DOHH2 (cell line): Measurements from ENCODE around the gene ROBO1.

Experiments used
- H3F3A ChIP-seq: fragments of 200-600 bp; sonication (generic), shearing (Covaris generic); 2 replicates; pipeline ENCODE4 v1.6.0; 2016; ENCODE audit warnings: antibody characterized with exemption, mild to moderate bottlenecking; ENCODE audit not compliant: control insufficient read depth, insufficient read depth
- H3K27ac ChIP-seq: fragments of 200-600 bp; sonication (generic); 2 replicates; pipeline ENCODE4 v1.5.1; 2014; ENCODE audit warnings: low read depth, mild to moderate bottlenecking, low read length, moderate library complexity
- H3K27me3 ChIP-seq: fragments of 200-600 bp; sonication (generic); 2 replicates; pipeline ENCODE4 v1.6.1; 2014; ENCODE audit warnings: mild to moderate bottlenecking, low read length, mixed read lengths; ENCODE audit not compliant: control insufficient read depth
- H3K36me3 ChIP-seq: fragments of 200-600 bp; sonication (generic); 2 replicates; pipeline ENCODE4 v1.6.1; 2014; ENCODE audit warnings: mild to moderate bottlenecking, low read length, moderate library complexity, mixed read lengths; ENCODE audit not compliant: control insufficient read depth
- H3K4me1 ChIP-seq: fragments of 200-600 bp; sonication (generic); 2 replicates; pipeline ENCODE4 v1.6.1; 2014; ENCODE audit warnings: mild to moderate bottlenecking, low read length, mixed read lengths; ENCODE audit not compliant: control insufficient read depth
- H3K4me2 ChIP-seq: fragments of 200-600 bp; sonication (generic); 2 replicates; pipeline ENCODE4 v1.6.0; 2014; ENCODE audit warnings: mild to moderate bottlenecking, low read length, moderate library complexity
- H3K4me3 ChIP-seq: fragments of 200-600 bp; sonication (generic); 2 replicates; pipeline ENCODE4 v1.5.1; 2014; ENCODE audit warnings: mild to moderate bottlenecking, low read length, mixed read lengths
- H3K79me2 ChIP-seq: fragments of 200-600 bp; sonication (generic); 2 replicates; pipeline ENCODE4 v1.6.1; 2014; ENCODE audit warnings: mild to moderate bottlenecking, low read length, mixed read lengths; ENCODE audit not compliant: control insufficient read depth
- H3K9me2 ChIP-seq: fragments of 200-600 bp; sonication (generic); replicated peaks from 2 replicates; pipeline ENCODE4 v1.6.1; 2014; ENCODE audit warnings: mild to moderate bottlenecking, low read length, mixed read lengths; ENCODE audit not compliant: control insufficient read depth
- H3K9me3 ChIP-seq: fragments of 200-600 bp; sonication (generic); 2 replicates; pipeline ENCODE4 v1.6.1; 2014; ENCODE audit warnings: antibody characterized with exemption, low read length, mixed read lengths; ENCODE audit not compliant: control insufficient read depth, insufficient read depth
- H4K20me1 ChIP-seq: fragments of 200-600 bp; sonication (generic); 2 replicates; pipeline ENCODE4 v1.6.0; 2014; ENCODE audit warnings: low read depth, mild to moderate bottlenecking, antibody characterized with exemption, low read length, moderate library complexity; ENCODE audit not compliant: control insufficient read depth, insufficient read depth
- EZH2phosphoT487 ChIP-seq: fragments of 200-600 bp; sonication (generic); IDR thresholded peaks from 2 replicates; pipeline ENCODE4 v1.6.1; 2017; ENCODE audit warnings: borderline replicate concordance, mild to moderate bottlenecking, antibody characterized with exemption, low read length, moderate library complexity, mixed read lengths
- TF ChIP-seq, protein P1 (sequence below): fragments of 200-600 bp; sonication (generic); IDR thresholded peaks from one replicate; pipeline ENCODE4 v1.5.1; 2014; ENCODE audit warnings: antibody characterized with exemption, mild to moderate bottlenecking, low read depth, low read length; ENCODE audit not compliant: poor library complexity, severe bottlenecking

The ROBO1 gene

DNA sequence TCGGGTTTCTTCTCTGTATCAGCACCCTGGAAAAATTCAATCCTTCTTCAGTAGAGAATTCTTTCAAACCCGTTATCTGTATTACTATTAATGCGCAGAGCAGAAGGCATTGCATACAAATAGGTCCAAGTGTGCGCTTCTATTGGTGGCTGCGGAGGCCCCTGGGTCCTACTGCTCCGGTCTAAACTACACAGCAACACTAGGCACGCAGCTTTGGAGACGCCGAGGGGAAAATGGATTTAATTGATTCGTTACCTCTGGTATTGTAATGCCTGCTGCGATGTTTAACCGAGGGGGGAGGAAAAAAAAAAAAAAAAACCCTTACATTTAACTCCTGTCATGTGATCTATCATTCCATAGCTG lies at the start of gene ROBO1:
ROBO1 (minus strand) TSS at position 94 of the 363 bp plus-strand sequence.
- no peaks in the 10 kb centered on the region for H3K79me2 ChIP-seq
- no peaks in the 10 kb centered on the region for H3K27me3 ChIP-seq
- TF ChIP-seq, protein P1, sequence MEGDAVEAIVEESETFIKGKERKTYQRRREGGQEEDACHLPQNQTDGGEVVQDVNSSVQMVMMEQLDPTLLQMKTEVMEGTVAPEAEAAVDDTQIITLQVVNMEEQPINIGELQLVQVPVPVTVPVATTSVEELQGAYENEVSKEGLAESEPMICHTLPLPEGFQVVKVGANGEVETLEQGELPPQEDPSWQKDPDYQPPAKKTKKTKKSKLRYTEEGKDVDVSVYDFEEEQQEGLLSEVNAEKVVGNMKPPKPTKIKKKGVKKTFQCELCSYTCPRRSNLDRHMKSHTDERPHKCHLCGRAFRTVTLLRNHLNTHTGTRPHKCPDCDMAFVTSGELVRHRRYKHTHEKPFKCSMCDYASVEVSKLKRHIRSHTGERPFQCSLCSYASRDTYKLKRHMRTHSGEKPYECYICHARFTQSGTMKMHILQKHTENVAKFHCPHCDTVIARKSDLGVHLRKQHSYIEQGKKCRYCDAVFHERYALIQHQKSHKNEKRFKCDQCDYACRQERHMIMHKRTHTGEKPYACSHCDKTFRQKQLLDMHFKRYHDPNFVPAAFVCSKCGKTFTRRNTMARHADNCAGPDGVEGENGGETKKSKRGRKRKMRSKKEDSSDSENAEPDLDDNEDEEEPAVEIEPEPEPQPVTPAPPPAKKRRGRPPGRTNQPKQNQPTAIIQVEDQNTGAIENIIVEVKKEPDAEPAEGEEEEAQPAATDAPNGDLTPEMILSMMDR = no peak
- no peak for TF ChIP-seq EZH2phosphoT487
- H3K4me3 ChIP-seq = no peak within 1 kb of the TSS
- H3K4me1 ChIP-seq = no peaks in the 10 kb centered on the region
- H3F3A ChIP-seq = 0 out of 2 replicates have a peak, but pooled peaks cover 6% of the 10 kb centered on the region
- H3K9me3 ChIP-seq = peaks cover 3% of the 10 kb centered on the region; the same call in 1 of the 2 replicates
- H3K36me3 ChIP-seq = no peaks in the 10 kb centered on the region
- H3K4me2 ChIP-seq = no peak within 1 kb of the TSS
- no peaks in the 10 kb centered on the region for H3K9me2 ChIP-seq
- no peaks in the 10 kb centered on the region for H4K20me1 ChIP-seq
- no peak within 1 kb of the TSS for H3K27ac ChIP-seq

DNA sequence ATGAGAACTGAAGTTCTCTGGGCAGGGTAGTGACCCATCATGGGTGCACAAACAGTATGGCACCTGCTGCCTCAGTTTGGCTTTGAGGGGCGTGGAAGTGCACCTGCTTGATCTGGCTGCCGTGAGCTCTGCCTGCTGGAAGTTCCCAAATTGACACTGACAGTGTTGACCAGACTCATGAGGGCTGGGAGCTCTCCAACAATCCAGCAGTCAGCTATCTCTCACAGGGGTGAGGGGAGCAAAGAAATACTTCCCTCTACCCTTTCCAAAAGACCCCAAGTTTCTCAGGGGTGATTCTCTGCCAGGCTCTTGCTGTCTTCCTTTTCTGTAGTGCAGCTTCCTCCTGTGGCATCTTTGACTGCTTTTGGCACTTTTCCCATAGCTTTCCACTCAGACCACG lies 49.4 kb upstream of the ROBO1 start:
- Histone ChIP-seq H3K27me3 (no peaks in the 10 kb centered on the region), H3K79me2 (no peaks in the 10 kb centered on the region), H3K27ac (no peak overlapping the region), H3K9me2 (no peaks in the 10 kb centered on the region), H3F3A (no peaks in the 10 kb centered on the region), H4K20me1 (no peaks in the 10 kb centered on the region), H3K36me3 (no peaks in the 10 kb centered on the region), H3K4me1 (no peaks in the 10 kb centered on the region), H3K9me3 (no peaks in the 10 kb centered on the region), H3K4me2 (no peak overlapping the region), H3K4me3 (no peak overlapping the region)
- TF ChIP-seq, protein P1 = no peak
- no peak for TF ChIP-seq EZH2phosphoT487

DNA sequence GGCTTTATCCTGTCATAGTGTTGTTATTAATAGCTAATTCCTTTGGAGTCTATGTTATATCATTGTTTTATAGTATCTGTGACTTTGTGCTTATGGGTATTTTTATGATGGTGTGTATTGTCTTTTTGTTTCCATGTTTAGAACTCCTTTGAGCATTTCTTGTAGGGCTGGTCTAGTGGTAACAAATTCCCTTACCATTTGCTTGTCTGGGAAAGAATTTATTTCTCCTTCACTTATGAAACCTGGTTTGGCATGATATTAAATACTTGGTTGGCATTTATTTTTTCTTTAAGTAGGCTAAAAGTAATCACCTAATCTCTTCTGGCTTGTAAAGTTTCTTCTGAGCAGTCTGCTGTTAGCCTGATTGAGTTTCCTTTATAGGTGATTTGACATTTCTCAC lies 47.7 kb upstream of the ROBO1 start:
- Histone ChIP-seq H3K4me1 (no peaks in the 10 kb centered on the region), H3K4me3 (no peak overlapping the region), H3K27me3 (no peaks in the 10 kb centered on the region), H3K36me3 (no peaks in the 10 kb centered on the region), H3F3A (no peaks in the 10 kb centered on the region), H4K20me1 (no peaks in the 10 kb centered on the region), H3K9me2 (no peaks in the 10 kb centered on the region), H3K79me2 (no peaks in the 10 kb centered on the region), H3K9me3 (no peaks in the 10 kb centered on the region), H3K4me2 (no peak overlapping the region), H3K27ac (no peak overlapping the region)
- TF ChIP-seq, protein P1 = no peak
- TF ChIP-seq EZH2phosphoT487 = no peak

DNA sequence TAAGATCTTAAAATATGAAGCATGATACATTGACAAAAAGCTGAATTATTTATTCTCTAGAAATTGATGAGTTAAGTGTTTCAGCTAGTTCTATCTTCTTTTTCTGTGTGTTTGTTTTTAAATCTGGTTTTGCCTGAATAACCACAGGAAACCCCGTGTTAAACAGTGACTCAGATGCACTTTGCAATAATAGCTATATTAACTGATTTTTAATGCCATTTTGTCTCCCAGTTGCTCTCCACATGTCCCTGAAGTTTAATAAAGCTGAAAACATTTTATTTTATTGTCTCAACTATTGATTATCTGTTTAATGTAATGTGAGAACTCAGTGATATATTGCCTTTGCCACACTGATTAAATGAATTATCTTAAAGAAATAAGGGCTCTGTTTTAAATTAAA lies 42.8 kb upstream of the ROBO1 start:
- Histone ChIP-seq H3K27me3 (no peaks in the 10 kb centered on the region), H3K79me2 (no peaks in the 10 kb centered on the region), H3K36me3 (no peaks in the 10 kb centered on the region), H3K4me2 (no peak overlapping the region), H3K4me1 (no peaks in the 10 kb centered on the region), H3K9me2 (no peaks in the 10 kb centered on the region), H3K4me3 (no peak overlapping the region), H4K20me1 (no peaks in the 10 kb centered on the region), H3K27ac (no peak overlapping the region), H3K9me3 (no peaks in the 10 kb centered on the region), H3F3A (no peaks in the 10 kb centered on the region)
- TF ChIP-seq, protein P1 = no peak
